ENCODE measurements around the gene SLC16A10.
"Not testable (repeated sequence)": the region's sequence is repeated elsewhere in the genome, so short reads cannot be mapped to it uniquely, and the experiment has no call there.

Gene SLC16A10

GRCh38 chr6:111189666-111190210, 102.4 kb downstream of the SLC16A10 start:
- DNase-seq: not testable (repeated sequence)

GRCh38 chr6:111190637-111191036, 103.3 kb downstream of the SLC16A10 start:
- DNase-seq: no peak

GRCh38 chr6:111191136-111191535, 103.8 kb downstream of the SLC16A10 start:
- not testable (repeated sequence) for DNase-seq

- DNase-seq: no peak
These were observed 105.7 kb downstream of the SLC16A10 start for GRCh38 chr6:111192911-111193555.

GRCh38 chr6:111195656-111196055, 108.4 kb downstream of the SLC16A10 start:
- no peak for DNase-seq

- no peak for DNase-seq
These were observed 111.5 kb downstream of the SLC16A10 start for GRCh38 chr6:111198841-111199240.

- no peak for DNase-seq
These were observed 112.6 kb downstream of the SLC16A10 start for GRCh38 chr6:111199935-111200334.

- DNase-seq: no peak
These were observed 113.3 kb downstream of the SLC16A10 start for GRCh38 chr6:111200350-111201243.

- no peak for DNase-seq
These were observed 113.9 kb downstream of the SLC16A10 start for GRCh38 chr6:111201244-111201554.

GRCh38 chr6:111201764-111202163, 114.5 kb downstream of the SLC16A10 start:
- no peak for DNase-seq

- DNase-seq: not testable (repeated sequence)
These were observed 116.2 kb downstream of the SLC16A10 start for GRCh38 chr6:111203539-111203938.

- DNase-seq: no peak
These were observed 117.0 kb downstream of the SLC16A10 start for GRCh38 chr6:111204305-111204704.

GRCh38 chr6:111204881-111205280, 117.6 kb downstream of the SLC16A10 start:
- no peak for DNase-seq

GRCh38 chr6:111205502-111205901, 118.2 kb downstream of the SLC16A10 start:
- DNase-seq: no peak

GRCh38 chr6:111207141-111207858, 120.0 kb downstream of the SLC16A10 start:
- DNase-seq: no peak

- DNase-seq: no peak
These were observed 121.6 kb downstream of the SLC16A10 start for GRCh38 chr6:111208933-111209332.

- DNase-seq: no peak
These were observed 123.0 kb downstream of the SLC16A10 start for GRCh38 chr6:111210194-111210728.

- DNase-seq: no peak
These were observed 124.2 kb downstream of the SLC16A10 start for GRCh38 chr6:111211411-111212030.

- no peak for DNase-seq
These were observed 125.3 kb downstream of the SLC16A10 start for GRCh38 chr6:111212625-111213024.

GRCh38 chr6:111215131-111215530, 127.8 kb downstream of the SLC16A10 start:
- DNase-seq: no peak

GRCh38 chr6:111219785-111220184, 132.5 kb downstream of the SLC16A10 start:
- no peak for DNase-seq

GRCh38 chr6:111220383-111221031, 133.2 kb downstream of the SLC16A10 start:
- DNase-seq: no peak

All from activated naive CD4-positive, alpha-beta T cell treated with anti-CD3 and anti-CD28 coated beads, Interleukin-2, amount 50 U/mL, for 16 hours (primary cell).